Heart right ventricle (tissue), 16 donors: ENCODE results near the gene ABCA12. TPM values are rescaled to one million over a fixed set of nuclear protein-coding genes. Genes with fewer than 3 reads are reported as not detected.

ENCODE experiments used
- ATAC-seq, 8 donors: fragments of 200-7000 bp; cut with Tn5 transposase; one replicate each; pipeline ENCODE4 v1.9.1; 2020; ENCODE audit warnings: mild to moderate bottlenecking in 8 of 8, moderate library complexity in 8 of 8, moderate number of reproducible peaks in 1 of 8
- DNase-seq, 2 donors: peaks; one replicate each; pipeline ENCODE4 v3.0.0-alpha.2; 2020
- H3K27ac ChIP-seq, 10 donors: fragments of 200-600 bp; sonication (generic) in 2 of 10; one replicate each; pipeline versions ENCODE4 v1.5.0 to v1.8.0; 2020 to 2022; ENCODE audit warnings: mild to moderate bottlenecking in 3 of 10
- H3K27me3 ChIP-seq, 7 donors: fragments of 200-600 bp; one replicate each; pipeline ENCODE4 v1.8.0; 2021 to 2022; ENCODE audit warnings: mild to moderate bottlenecking in 2 of 7
- H3K36me3 ChIP-seq, 9 donors: fragments of 200-600 bp; sonication (generic) in 1 of 9; one replicate each; pipeline versions ENCODE4 v1.5.0 to v1.8.0; 2020 to 2022; ENCODE audit warnings: mild to moderate bottlenecking in 2 of 9
- H3K4me1 ChIP-seq, 9 donors: fragments of 200-600 bp; sonication (generic) in 1 of 9; one replicate each; pipeline versions ENCODE4 v1.5.0 to v1.8.0; 2020 to 2022; ENCODE audit warnings: mild to moderate bottlenecking in 4 of 9
- H3K4me3 ChIP-seq, 10 donors: fragments of 200-600 bp; sonication (generic) in 2 of 10; one replicate each; pipeline versions ENCODE4 v1.5.0 to v1.8.0; 2020 to 2022; ENCODE audit warnings: mild to moderate bottlenecking in 7 of 10, moderate library complexity in 2 of 10
- H3K9me3 ChIP-seq, 11 donors: fragments of 200-600 bp in 10 of 11; sonication (generic) in 2 of 11; one replicate each; pipeline versions ENCODE4 v1.5.0 to v1.8.0; 2013 to 2022; ENCODE audit warnings: mild to moderate bottlenecking in 2 of 11, control low read depth in 1 of 11, moderate library complexity in 1 of 11
- WGBS, 2 donors: extraction: QIAGEN DNeasy Blood & Tissue Kit; methylation state at CpG; one replicate each; pipeline ENCODE4 v1.1.7; 2013; ENCODE audit warnings: inconsistent platforms in 1 of 2; 5-methylcytosine and 5-hydroxymethylcytosine counted together
- intact Hi-C, 10 donors: fragments of 100-400 bp; cut with DNase I; formaldehyde crosslinking; loops; one replicate each; pipeline versions ENCODE4 v1.11.1 to v1.14.2; 2022
- polyA plus RNA-seq, 2 donors: library from polyadenylated mRNA; stranded (reverse); fragments of 200-250 nt; gene quantifications; one replicate each; pipeline ENCODE4 v1.2.3, GENCODE V29; 2013
- total RNA-seq, 10 donors: library from RNA; stranded (reverse); fragmentation: NEBNext Ultra II Directional in 3 of 10; extraction: Animal tissue kit (Norgen Biotek cat#: 25700) in 3 of 10; gene quantifications; one replicate each; pipeline versions ENCODE4 v1.2.1 to v1.2.4, GENCODE V29; 2021 to 2023
- TF ChIP-seq, protein P1 (sequence below), 9 donors: fragments of 200-600 bp; sonication (generic) in 2 of 9; IDR thresholded peaks; one replicate each; pipeline versions ENCODE4 v1.5.0 to v1.8.0; 2021 to 2022; ENCODE audit warnings: antibody characterized with exemption in 9 of 9, mild to moderate bottlenecking in 5 of 9, moderate library complexity in 1 of 9
- donor health status: Arrhythmogenic right ventricular cardiomyopathy.
- donor health status: ischemic (EF 13 %, LVEDD 7.1; RV severe dilation, severe dysfunction).
- donor health status: healthy with polysubstance abuse.
- donor health status: DM: no; HTN: yes; CAD: no.
- donor health status: DM: no; HTN: no; CAD: no.
- donor health status: ischemic (EF 25% LVEDD 6.9; RV normal size, moderate dysfunction).
- donor health status: ischemic (EF 25% LVEDD 5.7; RV mildly dilated, moderate dysfunction).
- donor health status: healthy.
- donor health status: DM: yes; HTN: yes; CAD: no.
- donor health status: Ischemic cardiomyopathy.
- donor health status: ischemic (EF 35%, LVEDD 5.7; RV mildly dilated, moderate dysfunction).
- donor health status: nonischemic (EF 11% LVEDD 7.7; RV severe dilation, severe dysfunction).
- donor health status: DM: yes; HTN: yes; CAD: no.
- donor health status: PGD.
- donor health status: ischemic (EF 29% LVEDD 5.4; RV normal size, mild dysfunction).
- donor health status: nonischemic (EF 23%, LVEDD 6.1; RV moderate dilation, normal function).

Gene ABCA12
- total and polyA plus RNA-seq, 12 donors: 0.02 TPM; not detected in 11

DNA sequence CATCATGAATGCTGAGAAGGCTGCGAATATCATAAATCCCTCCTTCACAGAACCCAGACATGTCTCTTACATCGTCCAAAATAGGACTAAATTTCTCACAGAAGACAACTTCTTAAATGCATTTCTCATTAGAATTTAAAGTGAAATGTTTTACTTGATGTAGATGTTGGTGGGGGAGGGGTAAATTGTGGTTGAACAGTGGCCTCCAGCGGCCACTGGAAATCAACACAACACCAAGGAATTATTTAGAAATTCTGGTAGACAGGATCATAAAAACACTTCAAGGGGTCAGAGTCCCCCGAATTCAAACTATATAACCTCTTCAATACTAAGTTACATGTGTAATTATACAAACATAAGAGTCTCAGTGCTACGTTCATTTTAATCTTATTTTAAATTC is 135.9 kb downstream of the ABCA12 start:
- Histone ChIP-seq H3K27me3 (no peaks in the 10 kb centered on the region), H3K27ac (no peak overlapping the region), H3K36me3 (no peaks in the 10 kb centered on the region), H3K9me3 (no peaks in the 10 kb centered on the region), H3K4me3 (no peak overlapping the region), H3K4me1 (no peaks in the 10 kb centered on the region)
- DNase-seq (peak in 1 of 2 donors; percentile 10), ATAC-seq (no peak)
- TF ChIP-seq, protein P1, sequence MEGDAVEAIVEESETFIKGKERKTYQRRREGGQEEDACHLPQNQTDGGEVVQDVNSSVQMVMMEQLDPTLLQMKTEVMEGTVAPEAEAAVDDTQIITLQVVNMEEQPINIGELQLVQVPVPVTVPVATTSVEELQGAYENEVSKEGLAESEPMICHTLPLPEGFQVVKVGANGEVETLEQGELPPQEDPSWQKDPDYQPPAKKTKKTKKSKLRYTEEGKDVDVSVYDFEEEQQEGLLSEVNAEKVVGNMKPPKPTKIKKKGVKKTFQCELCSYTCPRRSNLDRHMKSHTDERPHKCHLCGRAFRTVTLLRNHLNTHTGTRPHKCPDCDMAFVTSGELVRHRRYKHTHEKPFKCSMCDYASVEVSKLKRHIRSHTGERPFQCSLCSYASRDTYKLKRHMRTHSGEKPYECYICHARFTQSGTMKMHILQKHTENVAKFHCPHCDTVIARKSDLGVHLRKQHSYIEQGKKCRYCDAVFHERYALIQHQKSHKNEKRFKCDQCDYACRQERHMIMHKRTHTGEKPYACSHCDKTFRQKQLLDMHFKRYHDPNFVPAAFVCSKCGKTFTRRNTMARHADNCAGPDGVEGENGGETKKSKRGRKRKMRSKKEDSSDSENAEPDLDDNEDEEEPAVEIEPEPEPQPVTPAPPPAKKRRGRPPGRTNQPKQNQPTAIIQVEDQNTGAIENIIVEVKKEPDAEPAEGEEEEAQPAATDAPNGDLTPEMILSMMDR (IDR thresholded peaks at IDR 0.05): peak in 8 of 9 donors; percentile 31 to 67 (median 50)
- intact Hi-C loops: loop anchor here in 4 of 10 donors (5.0 to 10.0 kb wide), 3 partner anchors 1198 to 1748 kb away; no protein-coding TSS in a partner anchor
- 27 to 29% methylated on average over 5 of the region's 5 CpGs for WGBS, 2 donors

DNA sequence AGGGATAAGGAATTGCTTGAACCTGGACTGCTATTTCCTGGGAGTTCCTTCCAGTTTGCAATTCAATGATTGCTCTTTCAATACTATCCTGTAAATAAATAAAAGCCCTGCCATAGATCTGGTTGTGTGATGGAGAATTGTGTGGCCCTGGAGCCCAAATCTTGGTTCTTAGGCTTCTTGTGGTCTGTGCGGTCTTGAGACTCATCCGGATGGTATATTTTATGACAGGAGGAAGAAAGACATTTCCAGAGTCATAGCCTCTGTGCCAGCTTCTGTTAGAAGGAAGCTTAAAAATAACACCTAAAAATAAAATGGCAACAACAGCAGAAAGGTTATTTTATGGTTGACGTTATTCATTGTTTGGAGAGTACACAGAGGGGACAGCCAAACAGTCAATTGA is 137.7 kb downstream of the ABCA12 start:
- 75 to 85% methylated on average over 3 of the region's 3 CpGs for WGBS, 2 donors

GRCh38 chr2:214995926-214996670 is 142.3 kb downstream of the ABCA12 start:
- TF ChIP-seq, protein P1 (IDR thresholded peaks at IDR 0.05): no peak
- WGBS, 2 donors: 83 to 86% methylated on average over 4 of the region's 4 CpGs
- Histone ChIP-seq H3K27me3 (no peaks in the 10 kb centered on the region), H3K4me3 (no peak overlapping the region), H3K4me1 (no peaks in the 10 kb centered on the region), H3K36me3 (no peaks in the 10 kb centered on the region), H3K27ac (no peak overlapping the region), H3K9me3 (no peaks in the 10 kb centered on the region)
- ATAC-seq (no peak), DNase-seq (no peak)
- intact Hi-C loops: loop anchor here in 1 of 10 donors (10.0 kb wide), 1 partner anchor 1181 kb away; no protein-coding TSS in a partner anchor

More for the DNA sequence above, 137.7 kb downstream of the ABCA12 start:
- Histone ChIP-seq H3K27ac (no peak overlapping the region), H3K4me3 (no peak overlapping the region), H3K27me3 (no peaks in the 10 kb centered on the region), H3K4me1 (no peaks in the 10 kb centered on the region), H3K9me3 (no peaks in the 10 kb centered on the region), H3K36me3 (no peaks in the 10 kb centered on the region)
- TF ChIP-seq, protein P1 (IDR thresholded peaks at IDR 0.05): no peak
- DNase-seq (no peak), ATAC-seq (no peak)
- intact Hi-C loops: loop anchor here in 4 of 10 donors (5.0 to 10.0 kb wide), 3 partner anchors 1196 to 1746 kb away; no protein-coding TSS in a partner anchor

- no peaks in the 10 kb centered on the region for H3K9me3 ChIP-seq
- H3K27me3 ChIP-seq: no peaks in the 10 kb centered on the region
- intact Hi-C loops: loop anchor here in 1 of 10 donors (10.0 kb wide), 1 partner anchor 1181 kb away; no protein-coding TSS in a partner anchor
- no peaks in the 10 kb centered on the region for H3K36me3 ChIP-seq
- no peak for ATAC-seq
- H3K4me1 ChIP-seq: no peaks in the 10 kb centered on the region
- 79 to 81% methylated on average over 4 of the region's 4 CpGs for WGBS, 2 donors
- no peak overlapping the region for H3K4me3 ChIP-seq
- DNase-seq: no peak
- TF ChIP-seq, protein P1 (IDR thresholded peaks at IDR 0.05): no peak
- H3K27ac ChIP-seq: no peak overlapping the region
These were observed 143.0 kb downstream of the ABCA12 start for GRCh38 chr2:214995409-214995808.
